ENCODE measurements around the gene ZDHHC9.
"Not testable (repeated sequence)": the region's sequence is repeated elsewhere in the genome, so short reads cannot be mapped to it uniquely, and the experiment has no call there.

GRCh38 chrX:129859134-129859533 lies 15.4 kb upstream of the ZDHHC9 start:
- TF ChIP-seq, protein P1, sequence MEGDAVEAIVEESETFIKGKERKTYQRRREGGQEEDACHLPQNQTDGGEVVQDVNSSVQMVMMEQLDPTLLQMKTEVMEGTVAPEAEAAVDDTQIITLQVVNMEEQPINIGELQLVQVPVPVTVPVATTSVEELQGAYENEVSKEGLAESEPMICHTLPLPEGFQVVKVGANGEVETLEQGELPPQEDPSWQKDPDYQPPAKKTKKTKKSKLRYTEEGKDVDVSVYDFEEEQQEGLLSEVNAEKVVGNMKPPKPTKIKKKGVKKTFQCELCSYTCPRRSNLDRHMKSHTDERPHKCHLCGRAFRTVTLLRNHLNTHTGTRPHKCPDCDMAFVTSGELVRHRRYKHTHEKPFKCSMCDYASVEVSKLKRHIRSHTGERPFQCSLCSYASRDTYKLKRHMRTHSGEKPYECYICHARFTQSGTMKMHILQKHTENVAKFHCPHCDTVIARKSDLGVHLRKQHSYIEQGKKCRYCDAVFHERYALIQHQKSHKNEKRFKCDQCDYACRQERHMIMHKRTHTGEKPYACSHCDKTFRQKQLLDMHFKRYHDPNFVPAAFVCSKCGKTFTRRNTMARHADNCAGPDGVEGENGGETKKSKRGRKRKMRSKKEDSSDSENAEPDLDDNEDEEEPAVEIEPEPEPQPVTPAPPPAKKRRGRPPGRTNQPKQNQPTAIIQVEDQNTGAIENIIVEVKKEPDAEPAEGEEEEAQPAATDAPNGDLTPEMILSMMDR (IDR thresholded peaks at IDR 0.05): not testable (repeated sequence)
- not testable (repeated sequence) for TF ChIP-seq POLR2A, EP300, POLR2AphosphoS5 (IDR thresholded peaks at IDR 0.05)
